Cardiac muscle cell (in vitro differentiated cells and primary cell): Measurements from ENCODE around the gene PGK2. TPM values are rescaled to one million over a fixed set of nuclear protein-coding genes. Genes with fewer than 3 reads are reported as not detected.

Experiments
- DNase-seq, 2 donors: peaks; one replicate each; pipeline versions ENCODE4 v3.0.0 to v3.0.0-alpha.2; 2010 to 2017; ENCODE audit warnings: low read depth in 1 of 2, low spot score in 1 of 2
- H3K27ac ChIP-seq: fragments of 200-600 bp; sonication (generic); 2 replicates; pipeline ENCODE4 v1.5.1; 2016
- H3K27me3 ChIP-seq: fragments of 200-600 bp; sonication (generic); 2 replicates; pipeline ENCODE4 v1.6.0; 2016; ENCODE audit warnings: control low read depth
- H3K36me3 ChIP-seq: fragments of 200-600 bp; sonication (generic); 2 replicates; pipeline ENCODE4 v1.5.1; 2016; ENCODE audit warnings: control low read depth
- H3K4me1 ChIP-seq: fragments of 200-600 bp; sonication (generic); 2 replicates; pipeline ENCODE4 v1.8.1; 2017; ENCODE audit warnings: low read depth, mild to moderate bottlenecking, mixed run types
- H3K4me3 ChIP-seq: fragments of 200-600 bp; sonication (generic); 2 replicates; pipeline ENCODE4 v1.5.1; 2016; ENCODE audit warnings: mild to moderate bottlenecking
- H3K9me3 ChIP-seq: fragments of 200-600 bp; sonication (generic); 2 replicates; pipeline ENCODE4 v1.5.1; 2017; ENCODE audit warnings: low read depth, mild to moderate bottlenecking, control low read depth
- CTCF ChIP-seq: IDR thresholded peaks from 2 replicates; pipeline ENCODE4 v1.5.1; 2012; ENCODE audit warnings: low read depth, mild to moderate bottlenecking, low read length
- polyA plus RNA-seq: library from polyadenylated mRNA; unstranded; fragments of >200 nt; fragmentation: Nextera tagmentation; extraction: Ambion mirVana; gene quantifications from 2 replicates; pipeline ENCODE4 v1.2.1, GENCODE V29; 2016
- total RNA-seq: library from RNA; depleted of rRNA; stranded (reverse); fragments of >200 nt; gene quantifications from 2 replicates; pipeline ENCODE4 v1.2.3, GENCODE V29; 2016

PGK2 gene
- total and polyA plus RNA-seq, 2 experiments from 2014 or later, result not detected

GRCh38 chr6:49772285-49772684, 14.8 kb downstream of the PGK2 start:
- DNase-seq, result no peak
- H3K4me3 ChIP-seq, result no peak overlapping the region
- H3K27me3 ChIP-seq, result no peaks in the 10 kb centered on the region
- no peak for TF ChIP-seq CTCF
- no peaks in the 10 kb centered on the region for H3K4me1 ChIP-seq
- no peaks in the 10 kb centered on the region for H3K36me3 ChIP-seq
- H3K9me3 ChIP-seq, result no peaks in the 10 kb centered on the region
- no peak overlapping the region for H3K27ac ChIP-seq

GRCh38 chr6:49766762-49767161, 20.3 kb downstream of the PGK2 start:
- no peak overlapping the region for H3K4me3 ChIP-seq
- no peaks in the 10 kb centered on the region for H3K4me1 ChIP-seq
- no peak for TF ChIP-seq CTCF
- H3K9me3 ChIP-seq, result no peaks in the 10 kb centered on the region
- H3K36me3 ChIP-seq, result no peaks in the 10 kb centered on the region
- DNase-seq, result no peak
- H3K27ac ChIP-seq, result no peak overlapping the region
- H3K27me3 ChIP-seq, result no peaks in the 10 kb centered on the region

GRCh38 chr6:49764571-49765236, 22.4 kb downstream of the PGK2 start:
- Histone ChIP-seq H3K27ac (no peak overlapping the region), H3K4me3 (no peak overlapping the region), H3K36me3 (no peaks in the 10 kb centered on the region), H3K9me3 (no peaks in the 10 kb centered on the region), H3K4me1 (no peaks in the 10 kb centered on the region), H3K27me3 (no peaks in the 10 kb centered on the region)
- no peak for TF ChIP-seq CTCF
- DNase-seq, result no peak

DNA sequence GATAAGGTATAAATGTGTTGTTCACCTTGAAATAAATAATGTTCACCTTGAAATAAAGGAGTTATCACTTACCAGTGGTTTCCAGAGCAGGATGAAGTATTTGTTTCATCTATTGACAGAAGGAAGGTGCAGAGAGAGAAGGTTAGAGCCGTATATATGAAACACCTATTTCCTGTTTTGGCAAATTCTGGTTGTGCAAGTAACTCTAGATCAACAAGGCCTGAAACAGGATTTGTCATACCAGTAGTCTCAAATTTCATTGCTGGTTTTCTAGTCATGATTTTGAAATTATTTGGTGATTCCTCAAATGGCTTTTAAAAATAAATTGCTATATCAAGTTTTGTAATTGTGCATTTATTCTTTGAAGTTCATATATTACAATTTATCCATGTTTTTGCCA, 42.8 kb downstream of the PGK2 start, which contains the start of gene CRISP3:
TSS of gene CRISP3 (minus strand) at position 130 of the 400 bp plus-strand sequence. CDS start at position 109, 21 bp downstream.
- no peaks in the 10 kb centered on the region for H3K27me3 ChIP-seq
- no peak for DNase-seq
- H3K36me3 ChIP-seq, result no peaks in the 10 kb centered on the region
- no peaks in the 10 kb centered on the region for H3K9me3 ChIP-seq
- no peak for TF ChIP-seq CTCF
- no peaks in the 10 kb centered on the region for H3K4me1 ChIP-seq
- H3K27ac ChIP-seq, result no peak within 1 kb of the TSS
- no peak within 1 kb of the TSS for H3K4me3 ChIP-seq

- Histone ChIP-seq H3K36me3 (no peaks in the 10 kb centered on the region), H3K4me3 (no peak overlapping the region), H3K4me1 (no peaks in the 10 kb centered on the region), H3K27me3 (no peaks in the 10 kb centered on the region), H3K9me3 (no peaks in the 10 kb centered on the region), H3K27ac (no peak overlapping the region)
- DNase-seq, result no peak
- TF ChIP-seq CTCF, result no peak
Measured at GRCh38 chr6:49743429-49743828, 43.7 kb downstream of the PGK2 start.
